K562 treated with DMSO at 1 percent for 12 hours (cell line): Measurements from ENCODE around the gene PLPPR1. TPM values are rescaled to one million over a fixed set of nuclear protein-coding genes. Genes with fewer than 3 reads are reported as not detected.

Experiments used
- total RNA-seq: library from RNA; unstranded; fragments of 300-600 nt; gene quantifications from 2 replicates; pipeline ENCODE4 v1.2.3, GENCODE V29; 2022; ENCODE audit not compliant: insufficient read depth

The PLPPR1 gene
- total RNA-seq, result not detected in 2 replicates

GRCh38 chr9:101028346-101029314 lies at the start of gene PLPPR1:
PLPPR1 (plus strand) TSS chr9:101028727.

